Stimulated activated CD4-positive, alpha-beta T cell treated with anti-CD3 and anti-CD28 coated beads, Interleukin-2, amount 100 ng/mL, for 24 hours (primary cell): ENCODE measurements around the gene TYRO3.
"Not testable (repeated sequence)": the region's sequence is repeated elsewhere in the genome, so short reads cannot be mapped to it uniquely, and the experiment has no call there.

Experiments used
- DNase-seq, 2 donors: peaks; one replicate each; pipeline ENCODE4 v3.0.0-alpha.2; 2020

TYRO3 gene

GRCh38 chr15:41575282-41575681 lies 16.3 kb downstream of the TYRO3 start:
- DNase-seq, result no peak

GRCh38 chr15:41577863-41578735 lies 19.1 kb downstream of the TYRO3 start:
- DNase-seq, result no peak

DNA sequence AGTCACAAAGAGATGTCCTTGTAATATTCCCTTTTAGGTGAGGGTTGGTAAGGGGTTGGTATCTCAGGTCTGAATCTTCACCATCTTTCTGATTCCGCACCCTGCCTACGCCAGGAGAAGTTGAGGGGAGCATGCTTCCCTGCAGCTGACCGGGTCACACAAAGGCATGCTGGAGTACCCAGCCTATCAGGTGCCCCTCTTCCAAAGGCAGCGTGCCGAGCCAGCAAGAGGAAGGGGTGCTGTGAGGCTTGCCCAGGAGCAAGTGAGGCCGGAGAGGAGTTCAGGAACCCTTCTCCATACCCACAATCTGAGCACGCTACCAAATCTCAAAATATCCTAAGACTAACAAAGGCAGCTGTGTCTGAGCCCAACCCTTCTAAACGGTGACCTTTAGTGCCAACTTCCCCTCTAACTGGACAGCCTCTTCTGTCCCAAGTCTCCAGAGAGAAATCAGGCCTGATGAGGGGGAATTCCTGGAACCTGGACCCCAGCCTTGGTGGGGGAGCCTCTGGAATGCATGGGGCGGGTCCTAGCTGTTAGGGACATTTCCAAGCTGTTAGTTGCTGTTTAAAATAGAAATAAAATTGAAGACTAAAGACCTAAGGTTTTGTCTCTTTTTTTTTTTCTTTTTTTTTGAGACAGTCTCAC lies 19.8 kb downstream of the TYRO3 start:
- DNase-seq, result no peak

DNA sequence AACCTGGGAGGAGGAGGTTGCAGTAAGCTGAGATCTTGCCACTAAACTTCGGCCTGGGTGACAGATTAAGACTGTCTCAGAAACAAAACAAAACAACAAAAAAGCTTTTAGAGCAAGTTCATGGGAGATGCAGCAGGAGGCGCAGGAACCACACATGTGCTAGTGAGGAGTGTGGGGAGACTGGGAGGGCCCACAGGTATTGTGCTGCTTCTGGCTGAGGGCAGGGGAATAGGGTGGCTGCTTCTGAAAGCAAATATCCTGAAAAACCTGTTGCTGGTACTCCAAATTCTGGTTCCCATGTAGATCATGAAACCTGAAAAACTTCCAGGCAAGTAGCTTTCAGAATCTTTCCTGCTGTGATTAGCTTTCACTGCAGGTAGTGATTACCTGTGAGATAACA lies 22.1 kb downstream of the TYRO3 start:
- DNase-seq, result no peak

DNA sequence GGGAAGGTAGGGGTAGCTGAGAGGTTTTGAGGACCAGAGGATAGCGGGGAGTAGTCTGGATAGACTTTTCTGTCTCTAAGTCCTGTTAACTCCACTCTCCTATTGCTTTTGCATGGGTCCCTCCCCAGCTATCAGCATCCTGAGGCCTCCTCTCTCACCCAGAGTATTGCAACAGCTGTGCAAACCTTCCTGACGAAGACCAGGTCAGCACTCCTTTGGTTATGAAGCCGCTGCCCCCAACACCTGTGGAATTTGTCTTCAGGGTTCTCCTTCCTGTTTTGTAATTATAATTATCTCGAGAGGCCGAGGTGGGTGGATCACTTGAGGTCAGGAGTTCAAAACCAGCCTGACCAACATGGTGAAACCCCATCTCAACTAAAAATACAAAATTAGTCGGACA lies 24.8 kb downstream of the TYRO3 start:
- no peak for DNase-seq

DNA sequence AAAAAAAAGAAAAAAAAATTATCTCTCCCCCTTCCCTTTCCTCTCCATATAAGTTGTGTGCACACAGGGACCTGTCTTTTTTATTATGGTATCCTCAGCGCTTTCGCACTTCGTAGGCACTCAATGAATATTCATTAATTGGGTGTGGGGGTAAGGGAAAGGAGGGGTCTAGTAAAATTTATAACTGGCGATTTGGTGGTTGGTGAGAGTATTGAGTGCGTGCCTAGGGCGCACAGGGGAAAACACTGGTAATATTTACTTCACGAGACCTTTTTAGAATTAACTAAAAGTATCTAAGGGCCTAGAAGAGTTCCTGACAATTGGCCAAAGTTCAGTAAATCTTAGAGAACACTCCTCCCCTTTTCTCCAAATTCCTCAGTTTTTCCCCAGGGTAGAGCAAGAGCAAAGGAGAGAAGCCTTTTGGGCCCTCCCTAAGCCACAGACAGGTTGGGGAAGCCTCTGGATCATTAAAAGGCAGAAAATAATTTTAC lies 25.7 kb downstream of the TYRO3 start:
- no peak for DNase-seq

DNA sequence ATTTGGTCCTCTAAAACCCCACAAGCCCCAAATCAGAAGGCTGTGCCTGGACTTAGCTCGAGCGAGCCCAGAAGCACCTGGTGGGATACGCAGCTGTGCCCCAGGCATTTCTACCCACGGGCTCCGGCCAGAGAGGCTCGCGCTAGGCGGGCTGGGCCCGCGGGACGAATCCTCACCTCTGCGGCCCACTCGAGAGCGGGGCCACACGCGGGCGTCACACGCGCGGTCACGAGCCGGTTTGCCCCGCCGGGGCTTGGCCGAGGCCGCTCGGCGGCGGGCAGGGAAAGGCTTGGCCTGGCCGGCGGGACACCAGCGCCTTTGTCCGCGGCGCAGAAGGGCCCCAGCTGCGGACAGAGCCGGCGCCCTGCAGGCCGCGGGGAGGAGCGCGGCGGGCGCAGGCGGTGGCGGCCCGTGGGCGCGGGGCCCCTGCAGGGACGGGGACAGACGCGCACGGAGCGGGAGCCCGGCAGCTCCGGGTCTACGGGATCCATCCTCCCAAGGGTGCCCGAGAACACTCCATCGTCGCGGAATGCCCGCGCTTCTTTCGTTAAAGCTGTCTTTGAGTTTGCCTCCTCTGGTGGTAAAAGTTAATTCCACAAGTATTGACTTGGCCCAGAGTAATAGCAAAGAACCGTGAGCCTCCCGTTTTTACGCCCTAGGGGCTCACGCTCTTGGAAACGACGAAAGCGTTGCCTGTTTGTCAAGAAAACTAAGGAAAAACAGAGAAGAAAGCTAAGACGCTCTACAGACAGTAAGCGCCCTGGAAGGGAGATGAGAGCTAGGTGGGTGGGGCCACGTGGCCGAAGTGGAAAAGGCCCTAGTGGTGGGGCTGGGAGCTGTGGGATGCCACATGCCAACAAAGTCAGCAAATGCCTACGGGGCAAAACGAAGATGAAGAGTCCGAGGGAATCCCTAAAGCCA lies 26.4 kb downstream of the TYRO3 start:
- DNase-seq, result peak; percentile 51 to 63

DNA sequence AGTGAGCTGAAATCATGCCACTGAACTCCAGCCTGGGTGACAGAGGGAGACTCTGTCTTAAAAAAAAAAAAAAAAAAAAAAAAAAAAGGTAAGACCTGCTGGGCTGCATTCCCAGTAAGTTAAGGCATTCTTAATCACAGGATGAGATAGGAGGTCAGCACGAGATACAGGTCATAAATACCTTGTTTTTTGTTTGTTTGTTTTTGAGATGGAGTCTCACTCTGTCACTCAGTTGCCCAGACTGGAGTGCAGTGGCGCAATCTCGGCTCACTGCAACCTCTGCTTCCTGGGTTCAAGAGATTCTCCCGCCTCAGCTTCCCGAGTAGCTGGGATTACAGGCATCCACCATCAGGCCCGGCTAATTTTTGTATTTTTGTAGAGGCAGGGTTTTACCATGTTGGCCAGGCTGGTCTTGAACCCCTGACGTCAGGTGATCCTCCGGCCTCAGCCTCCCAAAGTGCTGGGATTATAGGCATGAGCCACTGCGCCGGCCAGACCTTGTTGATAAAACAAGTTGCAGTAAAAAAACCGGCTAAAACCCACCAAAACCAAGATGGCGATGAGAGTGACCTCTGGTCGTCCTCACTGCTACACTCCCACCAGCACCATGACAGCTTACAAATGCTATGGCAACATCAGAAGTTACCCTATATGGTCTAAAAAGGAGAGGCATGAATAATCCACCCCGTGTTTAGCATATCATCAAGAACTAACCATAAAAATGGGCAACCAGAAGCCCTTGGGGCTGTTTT lies 27.7 kb downstream of the TYRO3 start:
- not testable (repeated sequence) for DNase-seq

- not testable (repeated sequence) for DNase-seq
Observed at GRCh38 chr15:41589018-41589417, 30.0 kb downstream of the TYRO3 start.

DNA sequence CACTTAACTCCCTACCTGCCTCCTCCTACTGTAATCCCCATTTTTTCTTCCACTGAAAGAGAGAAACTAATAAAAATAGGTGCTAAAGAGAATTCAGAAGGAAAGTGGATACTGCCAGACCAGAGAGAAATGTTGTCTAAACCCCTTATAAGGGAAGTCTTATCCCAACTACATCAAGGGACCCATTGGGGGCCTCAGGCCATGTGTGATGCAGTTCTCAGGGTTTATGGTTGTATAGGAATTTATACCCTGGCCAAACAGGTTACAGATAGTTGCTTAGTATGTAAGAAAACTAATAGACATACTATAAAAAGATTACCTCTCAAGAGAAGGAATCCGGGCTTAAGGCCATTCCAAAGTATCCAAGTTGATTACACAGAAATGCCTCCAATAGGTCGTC lies 30.6 kb downstream of the TYRO3 start:
- not testable (repeated sequence) for DNase-seq

DNA sequence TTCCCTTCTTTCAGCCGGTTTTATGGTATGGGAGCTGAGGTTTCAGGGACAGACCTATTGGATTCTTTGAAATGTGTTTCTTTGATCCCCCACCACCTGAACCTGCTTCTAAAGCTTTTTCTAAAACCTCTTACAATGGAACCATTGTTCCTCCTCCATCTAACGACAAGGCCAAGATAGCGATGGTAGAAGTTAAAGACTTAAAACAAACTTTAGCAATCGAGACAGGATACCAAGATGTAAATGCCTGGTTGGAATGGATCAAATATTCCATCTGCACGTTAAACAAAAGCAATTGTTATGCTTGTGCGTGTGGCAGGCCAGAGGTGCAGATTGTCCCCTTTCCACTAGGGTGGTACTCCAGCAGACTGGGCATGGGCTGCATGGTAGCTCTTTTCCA lies 32.2 kb downstream of the TYRO3 start:
- not testable (repeated sequence) for DNase-seq

- not testable (repeated sequence) for DNase-seq
Observed at GRCh38 chr15:41592718-41593117, 33.7 kb downstream of the TYRO3 start.

- DNase-seq, result no peak
Observed at GRCh38 chr15:41594801-41595746, 36.1 kb downstream of the TYRO3 start.

- DNase-seq, result no peak
Observed at GRCh38 chr15:41596972-41597371, 38.0 kb downstream of the TYRO3 start.

GRCh38 chr15:41597787-41598186 lies 38.8 kb downstream of the TYRO3 start:
- no peak for DNase-seq

DNA sequence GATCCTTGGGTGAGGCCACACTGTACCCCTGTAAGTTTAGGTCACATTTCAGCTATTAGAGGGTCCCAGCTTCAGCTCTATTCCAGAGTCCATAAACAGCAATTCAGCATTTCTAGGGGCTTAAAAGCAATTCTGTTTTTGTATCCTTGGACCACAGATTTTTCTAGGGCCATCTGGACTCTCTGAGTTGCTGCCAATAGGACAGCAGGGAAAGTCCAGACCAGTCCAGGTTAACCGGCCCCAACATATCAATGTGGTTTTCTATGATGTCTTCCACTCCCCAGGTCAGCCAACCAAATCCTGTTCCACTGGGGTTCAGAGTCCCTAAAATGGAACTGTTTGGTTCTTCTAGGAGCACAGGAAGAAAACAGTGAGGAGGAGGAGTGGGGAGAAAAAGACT lies 40.0 kb downstream of the TYRO3 start:
- no peak for DNase-seq

- DNase-seq, result no peak
Observed at GRCh38 chr15:41603411-41603935, 44.5 kb downstream of the TYRO3 start.

DNA sequence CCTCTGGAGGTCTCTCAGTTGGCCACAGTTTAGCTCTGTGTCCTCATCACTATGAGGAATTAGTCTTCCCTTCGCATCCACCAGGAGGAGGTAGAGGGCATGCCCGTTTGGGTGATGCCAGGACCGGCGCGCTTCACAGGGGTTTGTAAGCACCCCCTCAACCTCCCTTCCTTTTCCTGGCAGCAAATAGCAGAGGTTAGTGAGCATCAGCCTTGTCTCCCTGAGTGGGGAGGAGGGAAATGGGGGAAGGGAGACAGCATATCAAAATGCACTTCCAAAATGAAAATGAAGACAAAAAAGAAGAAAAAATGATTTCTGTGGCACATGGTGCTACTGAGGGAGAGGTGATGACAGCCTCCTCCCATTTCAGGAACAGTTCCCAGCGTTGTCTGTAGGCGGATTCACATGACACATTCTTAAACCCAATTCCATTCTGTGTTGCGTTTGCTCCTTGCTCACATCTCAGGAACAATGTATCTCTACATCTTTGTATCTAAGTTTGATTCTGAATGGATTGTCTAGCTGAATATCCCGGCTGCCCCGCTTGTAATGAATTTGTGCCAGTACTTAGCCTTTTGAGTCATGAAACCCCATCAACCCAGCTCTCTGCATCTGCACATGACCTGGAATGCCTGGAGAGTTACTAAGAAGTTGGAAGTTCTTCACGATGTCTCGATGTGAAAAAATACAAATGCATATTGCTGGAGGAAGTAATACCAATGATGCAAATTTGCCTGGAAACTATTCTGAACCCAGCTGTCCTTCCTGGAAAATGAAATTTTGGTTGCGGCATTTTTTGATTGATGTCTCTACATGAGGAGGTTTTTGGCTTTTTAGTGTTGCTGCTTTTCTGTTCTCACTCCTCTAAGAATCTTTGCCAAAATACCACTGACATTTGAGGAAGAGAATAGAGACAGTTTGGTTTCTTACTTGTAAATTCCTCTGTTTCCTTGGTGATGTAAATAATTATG lies 45.2 kb downstream of the TYRO3 start:
- peak; percentile 62 to 63 for DNase-seq

DNA sequence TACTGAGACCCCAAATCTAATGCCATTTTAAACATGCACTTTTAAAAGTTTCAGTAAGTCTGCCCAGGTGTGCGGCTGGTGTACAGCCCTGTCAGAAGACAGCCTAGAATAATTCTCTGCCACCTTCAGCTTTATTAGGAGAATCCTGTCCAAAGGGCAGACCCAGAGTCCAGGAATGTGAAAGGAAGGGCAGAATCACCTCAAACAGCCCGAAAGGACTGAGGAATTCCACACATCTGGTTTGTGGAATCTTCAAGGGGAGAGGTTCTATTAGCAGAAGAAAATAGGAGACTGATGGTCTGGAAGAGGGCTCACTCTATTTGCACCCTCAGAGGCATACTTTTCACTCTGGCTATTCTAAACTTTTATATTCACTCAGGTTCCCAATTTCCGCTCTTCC lies 46.6 kb downstream of the TYRO3 start:
- no peak for DNase-seq

- no peak for DNase-seq
Observed at GRCh38 chr15:41606997-41607396, 48.0 kb downstream of the TYRO3 start.
